ENCODE data around the gene TSC22D1. TPM values are rescaled to one million over a fixed set of nuclear protein-coding genes. Genes with fewer than 3 reads are reported as not detected.
A peak's percentile ranks its signal among the peaks of the same experiment; 100 is the strongest.

Gene TSC22D1
- total RNA-seq, 4 donors from 2014 or later = 177 to 798 (median 250) TPM

DNA sequence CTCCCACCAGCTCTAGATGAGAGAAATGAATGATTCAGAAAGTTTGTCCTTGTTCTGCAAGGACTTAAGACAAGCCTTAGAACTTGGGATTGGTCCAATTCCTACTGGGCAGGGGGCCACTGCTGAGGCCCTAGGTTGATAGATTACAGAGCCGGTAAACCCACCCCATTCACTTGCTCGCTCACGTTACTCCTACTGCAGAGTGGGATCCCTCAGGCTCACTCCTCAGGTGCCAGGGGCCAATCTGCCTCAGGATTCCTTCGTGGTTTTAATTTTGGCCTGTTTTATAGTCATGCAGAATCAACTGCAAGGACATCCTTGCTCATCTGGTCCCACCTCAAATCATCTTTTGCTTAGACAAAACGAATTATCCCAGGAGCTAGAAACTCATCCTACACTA lies 143.5 kb downstream of the TSC22D1 start:
- DNase-seq = no peak
- TF ChIP-seq POLR2AphosphoS5 (IDR thresholded peaks at IDR 0.05) (peak in 1 of 3 donors; percentile 31), POLR2A (IDR thresholded peaks at IDR 0.05) (no peak)
- no peaks in the 10 kb centered on the region for H3K9me3 ChIP-seq
- peak overlapping the region; percentile 3 to 91 (median 62) for H3K27ac ChIP-seq
- peaks cover 0 to 12% (median 4%) of the 10 kb centered on the region in 4 donors for H3K36me3 ChIP-seq
- peaks cover 1 to 29% (median 22%) of the 10 kb centered on the region in 4 donors for H3K4me1 ChIP-seq
- no peaks in the 10 kb centered on the region for H3K27me3 ChIP-seq
- intact Hi-C loops (cut with DNase I; ENCODE audit: low total_unique reads) = loop anchor here (10.0 kb wide), 2 partner anchors 128 to 218 kb away; no protein-coding TSS in a partner anchor
- in situ Hi-C loops (cut with MboI; ENCODE audit: low pct_ligation_motif_present in 1 of 4, low pct_unique_long_range_greater_than_20kb in 1 of 4, low sequenced_read_pairs in 3 of 4) = loop anchor here in 3 of 4 donors (10.0 to 25.0 kb wide), 4 partner anchors 245 to 528 kb away; no protein-coding TSS in a partner anchor
- H3K4me3 ChIP-seq = peak overlapping the region in 1 of 4 donors; percentile 65
- 73 to 81% methylated on average over 5 of the region's 5 CpGs for WGBS, 2 donors (ENCODE audit: low coverage in 1 of 2)

DNA sequence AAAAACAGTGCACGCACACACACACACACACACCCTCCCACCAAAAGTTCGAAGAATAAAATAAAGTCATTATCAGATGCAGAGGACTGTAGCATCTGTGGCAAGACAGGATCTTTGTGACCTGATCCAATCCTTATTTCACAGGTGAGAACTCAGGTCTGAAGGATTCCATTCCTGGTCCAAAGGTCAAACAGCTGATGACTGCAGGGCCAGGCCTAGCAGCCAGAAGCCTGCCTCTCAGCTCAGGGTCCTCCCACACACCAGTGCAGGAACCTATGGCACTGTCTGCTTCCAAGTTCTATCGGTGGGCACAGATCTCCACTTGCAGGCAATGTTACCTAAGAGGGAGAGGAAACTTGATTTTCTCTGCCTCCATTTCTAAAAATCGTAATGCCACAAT lies 145.0 kb downstream of the TSC22D1 start:
- no peaks in the 10 kb centered on the region for H3K27me3 ChIP-seq
- TF ChIP-seq EP300 (IDR thresholded peaks at IDR 0.05; ENCODE audit: low read depth) (no peak), POLR2AphosphoS5 (IDR thresholded peaks at IDR 0.05) (peak in 1 of 3 donors; percentile 65)
- H3K27ac ChIP-seq = peak overlapping the region; percentile 34 to 91 (median 68)
- H3K4me1 ChIP-seq = peaks cover 0 to 23% (median 17%) of the 10 kb centered on the region in 4 donors
- 46 to 53% methylated on average over 3 to 4 of the region's 4 CpGs for WGBS, 2 donors (ENCODE audit: low coverage in 1 of 2)
- peaks cover 0 to 12% (median 4%) of the 10 kb centered on the region in 4 donors for H3K36me3 ChIP-seq
- intact Hi-C loops (cut with DNase I; ENCODE audit: low total_unique reads) = loop anchor here (10.0 kb wide), 2 partner anchors 126 to 216 kb away; no protein-coding TSS in a partner anchor
- no peaks in the 10 kb centered on the region for H3K9me3 ChIP-seq
- no peak overlapping the region for H3K4me3 ChIP-seq
- in situ Hi-C loops (cut with MboI; ENCODE audit: low pct_ligation_motif_present in 1 of 4, low pct_unique_long_range_greater_than_20kb in 1 of 4, low sequenced_read_pairs in 3 of 4) = loop anchor here in 3 of 4 donors (10.0 to 25.0 kb wide), 4 partner anchors 244 to 526 kb away; no protein-coding TSS in a partner anchor
- peak; percentile 66 for DNase-seq

GRCh38 chr13:44429311-44429710 lies 146.8 kb downstream of the TSC22D1 start:
- Histone ChIP-seq H3K27ac (no peak overlapping the region), H3K4me1 (peaks cover 0 to 18% (median 12%) of the 10 kb centered on the region in 4 donors), H3K36me3 (peaks cover 0 to 8% (median 2%) of the 10 kb centered on the region in 4 donors), H3K9me3 (no peaks in the 10 kb centered on the region), H3K4me3 (no peak overlapping the region), H3K27me3 (no peaks in the 10 kb centered on the region)
- WGBS, 2 donors (ENCODE audit: low coverage in 1 of 2) = 78 to 81% methylated on average over 2 of the region's 2 CpGs
- no peak for TF ChIP-seq EP300 (IDR thresholded peaks at IDR 0.05; ENCODE audit: low read depth)
- intact Hi-C loops (cut with DNase I; ENCODE audit: low total_unique reads) (no loop called here), in situ Hi-C loops (cut with MboI; ENCODE audit: low pct_ligation_motif_present in 1 of 4, low pct_unique_long_range_greater_than_20kb in 1 of 4, low sequenced_read_pairs in 3 of 4) (loop anchor here in 2 of 4 donors (25.0 kb wide), 1 partner anchor 242 kb away; no protein-coding TSS in a partner anchor)
- no peak for DNase-seq

DNA sequence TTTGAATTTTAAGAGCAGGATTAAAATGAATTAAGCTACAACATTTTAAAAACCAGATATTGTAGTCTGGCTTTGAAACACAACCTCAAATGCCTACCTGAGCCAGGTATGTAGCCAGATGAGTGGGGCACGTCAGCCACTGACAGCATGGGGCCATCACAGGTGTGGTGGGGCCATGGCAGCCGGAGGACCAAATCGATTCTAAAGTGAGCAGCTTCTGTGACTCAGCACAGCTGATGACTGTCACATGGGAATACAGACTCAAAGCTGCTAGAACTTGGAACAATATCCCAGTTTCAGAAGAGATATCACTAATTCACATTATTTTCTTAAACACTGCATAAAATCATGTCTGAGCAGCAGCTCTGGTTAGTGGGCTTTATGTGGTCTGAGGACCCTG lies 149.7 kb downstream of the TSC22D1 start:
- WGBS, 2 donors (ENCODE audit: low coverage in 1 of 2) = 70% methylated on average over 3 of the region's 3 CpGs; no CpG with 5 or more reads in 1 of the 2 donors

GRCh38 chr13:44425815-44426078 lies 150.4 kb downstream of the TSC22D1 start:
- Histone ChIP-seq H3K27ac (no peak overlapping the region), H3K27me3 (no peaks in the 10 kb centered on the region), H3K9me3 (no peaks in the 10 kb centered on the region), H3K36me3 (no peaks in the 10 kb centered on the region), H3K4me3 (no peak overlapping the region), H3K4me1 (peaks cover 0 to under 1% (median under 1%) of the 10 kb centered on the region in 4 donors)
- DNase-seq = no peak
- in situ Hi-C loops (cut with MboI; ENCODE audit: low pct_ligation_motif_present in 1 of 4, low pct_unique_long_range_greater_than_20kb in 1 of 4, low sequenced_read_pairs in 3 of 4) = loop anchor here in 2 of 4 donors (25.0 kb wide), 1 partner anchor 238 kb away; no protein-coding TSS in a partner anchor
- 91% methylated on average over 2 of the region's 2 CpGs; no CpG with 5 or more reads in 1 of the 2 donors for WGBS, 2 donors (ENCODE audit: low coverage in 1 of 2)
- TF ChIP-seq POLR2A (IDR thresholded peaks at IDR 0.05) (no peak), EP300 (IDR thresholded peaks at IDR 0.05; ENCODE audit: low read depth) (no peak), POLR2AphosphoS5 (IDR thresholded peaks at IDR 0.05) (no peak)
- TF ChIP-seq, protein P1, sequence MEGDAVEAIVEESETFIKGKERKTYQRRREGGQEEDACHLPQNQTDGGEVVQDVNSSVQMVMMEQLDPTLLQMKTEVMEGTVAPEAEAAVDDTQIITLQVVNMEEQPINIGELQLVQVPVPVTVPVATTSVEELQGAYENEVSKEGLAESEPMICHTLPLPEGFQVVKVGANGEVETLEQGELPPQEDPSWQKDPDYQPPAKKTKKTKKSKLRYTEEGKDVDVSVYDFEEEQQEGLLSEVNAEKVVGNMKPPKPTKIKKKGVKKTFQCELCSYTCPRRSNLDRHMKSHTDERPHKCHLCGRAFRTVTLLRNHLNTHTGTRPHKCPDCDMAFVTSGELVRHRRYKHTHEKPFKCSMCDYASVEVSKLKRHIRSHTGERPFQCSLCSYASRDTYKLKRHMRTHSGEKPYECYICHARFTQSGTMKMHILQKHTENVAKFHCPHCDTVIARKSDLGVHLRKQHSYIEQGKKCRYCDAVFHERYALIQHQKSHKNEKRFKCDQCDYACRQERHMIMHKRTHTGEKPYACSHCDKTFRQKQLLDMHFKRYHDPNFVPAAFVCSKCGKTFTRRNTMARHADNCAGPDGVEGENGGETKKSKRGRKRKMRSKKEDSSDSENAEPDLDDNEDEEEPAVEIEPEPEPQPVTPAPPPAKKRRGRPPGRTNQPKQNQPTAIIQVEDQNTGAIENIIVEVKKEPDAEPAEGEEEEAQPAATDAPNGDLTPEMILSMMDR (IDR thresholded peaks at IDR 0.05) = no peak
- intact Hi-C loops (cut with DNase I; ENCODE audit: low total_unique reads) = no loop called here

More for the DNA sequence above, 149.7 kb downstream of the TSC22D1 start:
- no peak overlapping the region for H3K27ac ChIP-seq
- no peaks in the 10 kb centered on the region for H3K36me3 ChIP-seq
- peaks cover 0 to 7% (median 3%) of the 10 kb centered on the region in 4 donors for H3K4me1 ChIP-seq
- no peak overlapping the region for H3K4me3 ChIP-seq
- no peaks in the 10 kb centered on the region for H3K27me3 ChIP-seq
- in situ Hi-C loops (cut with MboI; ENCODE audit: low pct_ligation_motif_present in 1 of 4, low pct_unique_long_range_greater_than_20kb in 1 of 4, low sequenced_read_pairs in 3 of 4) (loop anchor here in 2 of 4 donors (25.0 kb wide), 1 partner anchor 239 kb away; no protein-coding TSS in a partner anchor), intact Hi-C loops (cut with DNase I; ENCODE audit: low total_unique reads) (no loop called here)
- no peaks in the 10 kb centered on the region for H3K9me3 ChIP-seq
- TF ChIP-seq, protein P1 (IDR thresholded peaks at IDR 0.05) = no peak
- no peak for TF ChIP-seq POLR2AphosphoS5 (IDR thresholded peaks at IDR 0.05)
- no peak for TF ChIP-seq EP300 (IDR thresholded peaks at IDR 0.05; ENCODE audit: low read depth)
- no peak for TF ChIP-seq POLR2A (IDR thresholded peaks at IDR 0.05)
- DNase-seq = no peak

Data from transverse colon (tissue), 4 donors.